NB4 (cell line): Measurements from ENCODE around the gene JOSD2.

Experiments used
- CTCF ChIP-seq: IDR thresholded peaks from one replicate; pipeline ENCODE4 v1.5.1; 2012; ENCODE audit warnings: low read depth, low read length
- MYC ChIP-seq: IDR thresholded peaks from 2 replicates; pipeline ENCODE4 v1.6.1; 2011; ENCODE audit warnings: low read depth, low read length
- POLR2A ChIP-seq: IDR thresholded peaks from 2 replicates; pipeline ENCODE4 v1.6.1; 2011; ENCODE audit warnings: mild to moderate bottlenecking; ENCODE audit not compliant: insufficient read length; ENCODE audit errors: extremely low read depth
- TF ChIP-seq, protein P1 (sequence below): IDR thresholded peaks from 2 replicates; pipeline ENCODE4 v1.6.1; 2011; ENCODE audit warnings: low read depth, low read length

DNA sequence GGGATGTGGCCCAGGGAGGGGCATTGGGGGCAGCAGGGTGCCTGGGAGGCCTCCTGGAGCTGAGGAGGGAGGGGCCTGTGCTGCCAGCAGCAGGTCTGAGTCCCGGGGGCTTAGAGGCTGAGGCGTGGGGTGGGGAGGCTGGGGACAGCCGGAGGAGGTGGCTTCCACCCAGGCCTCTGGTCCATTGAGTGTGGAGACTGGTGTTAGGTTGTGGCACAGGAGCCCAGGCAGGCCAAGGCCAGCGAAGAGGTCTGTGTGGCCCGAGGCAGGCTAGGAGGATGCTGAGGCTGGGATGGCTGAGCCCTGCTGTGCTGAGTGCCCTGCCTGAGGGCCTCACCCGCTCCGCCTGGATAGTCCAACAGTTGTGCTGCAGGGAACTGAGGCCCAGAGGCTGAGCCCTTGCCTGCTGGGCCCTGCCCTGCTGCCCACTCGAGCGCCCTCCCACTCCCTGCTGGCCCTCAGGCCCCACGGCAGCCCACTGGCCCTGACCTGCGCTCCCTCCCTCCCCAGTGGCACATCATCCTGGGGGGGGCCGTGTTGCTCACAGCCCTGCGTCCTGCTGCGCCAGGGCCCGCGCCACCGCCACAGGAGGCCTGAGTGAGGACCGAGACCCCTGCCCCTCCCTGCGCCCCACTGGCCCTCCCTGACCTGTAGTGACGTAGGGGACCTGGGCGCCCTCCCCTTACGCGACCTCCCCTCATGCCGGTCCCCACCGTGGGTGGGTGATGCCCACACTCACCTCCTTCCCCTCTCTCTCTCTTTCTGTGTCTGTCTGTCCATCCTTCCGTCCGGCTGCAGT, 29.4 kb downstream of the JOSD2 start:
- TF ChIP-seq CTCF: no peak
- TF ChIP-seq POLR2A: no peak
- no peak for TF ChIP-seq MYC
- TF ChIP-seq, protein P1, sequence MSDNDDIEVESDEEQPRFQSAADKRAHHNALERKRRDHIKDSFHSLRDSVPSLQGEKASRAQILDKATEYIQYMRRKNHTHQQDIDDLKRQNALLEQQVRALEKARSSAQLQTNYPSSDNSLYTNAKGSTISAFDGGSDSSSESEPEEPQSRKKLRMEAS: no peak
